ENCODE measurements around the gene XPO6. TPM values are rescaled to one million over a fixed set of nuclear protein-coding genes. Genes with fewer than 3 reads are reported as not detected.

XPO6 gene
- total RNA-seq, 1 experiment from 2014 or later, result 135 TPM

- ATAC-seq (no peak), DNase-seq (ENCODE audit: low read depth, low spot score) (no peak)
- in situ Hi-C loops (cut with HindIII; ENCODE audit: low pct_unique_long_range_greater_than_20kb, low sequenced_read_pairs) (no loop called here), intact Hi-C loops (cut with micrococcal nuclease; ENCODE audit: unreplicated experiment) (no loop called here)
- POLR2A ChIA-PET, result no interaction called here
- no peaks in the 10 kb centered on the region for H3K9me3 ChIP-seq (ENCODE audit: control insufficient read depth, insufficient read depth, low read depth, low read length)
- H3K27ac ChIP-seq (ENCODE audit: low read length), result no peak overlapping the region
- H3K4me3 ChIP-seq (ENCODE audit: low read depth in 2 of 2, low read length in 2 of 2), result no peak overlapping the region
- BruUV-seq (replicated peaks), result no TSS peak
- H3K27me3 ChIP-seq (ENCODE audit: control insufficient read depth, insufficient read depth, low read length), result no peaks in the 10 kb centered on the region
- no peaks in the 10 kb centered on the region for H3K4me1 ChIP-seq (ENCODE audit: control insufficient read depth, insufficient read depth, low read length)
- H3K36me3 ChIP-seq (ENCODE audit: control insufficient read depth, insufficient read depth, low read length), result peaks cover 11% of the 10 kb centered on the region
- TF ChIP-seq POLR2AphosphoS5 (IDR thresholded peaks at IDR 0.05; ENCODE audit: low read depth, low read length) (no peak), REST (IDR thresholded peaks at IDR 0.05; ENCODE audit: insufficient read depth in 1 of 2, low read depth in 2 of 2, low read length in 1 of 2) (no peak), CTCF (IDR thresholded peaks at IDR 0.05) (no peak), TCF7L2 (IDR thresholded peaks at IDR 0.05; ENCODE audit: low read depth, low read length) (no peak), SIN3A (IDR thresholded peaks at IDR 0.05; ENCODE audit: borderline replicate concordance, insufficient read depth, low read depth, low read length) (no peak)
- CTCF ChIA-PET, result no interaction called here
Observed at GRCh38 chr16:28162326-28162877, 49.4 kb downstream of the XPO6 start.

GRCh38 chr16:28161626-28162025 lies 50.1 kb downstream of the XPO6 start:
- Histone ChIP-seq H3K27ac (ENCODE audit: low read length) (no peak overlapping the region), H3K27me3 (ENCODE audit: control insufficient read depth, insufficient read depth, low read length) (no peaks in the 10 kb centered on the region), H3K4me3 (ENCODE audit: low read depth in 2 of 2, low read length in 2 of 2) (no peak overlapping the region), H3K4me1 (ENCODE audit: control insufficient read depth, insufficient read depth, low read length) (no peaks in the 10 kb centered on the region), H3K36me3 (ENCODE audit: control insufficient read depth, insufficient read depth, low read length) (peaks cover 10% of the 10 kb centered on the region; the same call in 1 of the 2 replicates), H3K9me3 (ENCODE audit: control insufficient read depth, insufficient read depth, low read depth, low read length) (no peaks in the 10 kb centered on the region)
- in situ Hi-C loops (cut with HindIII; ENCODE audit: low pct_unique_long_range_greater_than_20kb, low sequenced_read_pairs), result no loop called here
- ATAC-seq (no peak), DNase-seq (ENCODE audit: low read depth, low spot score) (no peak)
- BruUV-seq (replicated peaks), result no TSS peak
- intact Hi-C loops (cut with micrococcal nuclease; ENCODE audit: unreplicated experiment), result no loop called here
- TF ChIP-seq TCF7L2 (IDR thresholded peaks at IDR 0.05; ENCODE audit: low read depth, low read length) (no peak), SIN3A (IDR thresholded peaks at IDR 0.05; ENCODE audit: borderline replicate concordance, insufficient read depth, low read depth, low read length) (no peak), CTCF (IDR thresholded peaks at IDR 0.05) (no peak), POLR2AphosphoS5 (IDR thresholded peaks at IDR 0.05; ENCODE audit: low read depth, low read length) (no peak), REST (IDR thresholded peaks at IDR 0.05; ENCODE audit: insufficient read depth in 1 of 2, low read depth in 2 of 2, low read length in 1 of 2) (no peak)
- CTCF ChIA-PET, result no interaction called here
- POLR2A ChIA-PET, result interaction anchor here (0.7 kb wide), 1 partner anchor 210 kb away, joined by 3 read pairs; no protein-coding TSS in a partner anchor

Measured in Panc1 (cell line).